Natural killer cell (primary cell): ENCODE measurements around the gene PROK1. TPM values are rescaled to one million over a fixed set of nuclear protein-coding genes. Genes with fewer than 3 reads are reported as not detected.
A peak's percentile ranks its signal among the peaks of the same experiment; 100 is the strongest.

ENCODE experiments used
- ATAC-seq, 3 donors: fragments of 150-1000 bp in 2 of 3; fragments of 200-7000 bp in 1 of 3; cut with Tn5 transposase; 1 replicate in 1 of 3; 2 replicates in 2 of 3; pipeline ENCODE4 v1.10.0; 2021; ENCODE audit warnings: mild to moderate bottlenecking in 2 of 3, moderate library complexity in 2 of 3
- DNase-seq, 2 donors: peaks; one replicate each; pipeline versions ENCODE4 v3.0.0 to v3.0.0-alpha.2; 2013 to 2021; ENCODE audit warnings: mixed read lengths in 1 of 2
- H3K27ac ChIP-seq: one replicate; pipeline ENCODE4 v1.5.1; 2013; ENCODE audit warnings: mild to moderate bottlenecking, low read length
- H3K27me3 ChIP-seq: one replicate; pipeline ENCODE4 v1.6.1; 2013; ENCODE audit warnings: low read length; ENCODE audit not compliant: control insufficient read depth, insufficient read depth
- H3K36me3 ChIP-seq: one replicate; pipeline ENCODE4 v1.6.1; 2013; ENCODE audit warnings: low read length; ENCODE audit not compliant: control insufficient read depth, insufficient read depth
- H3K4me1 ChIP-seq: one replicate; pipeline ENCODE4 v1.6.1; 2013; ENCODE audit warnings: low read length; ENCODE audit not compliant: control insufficient read depth, insufficient read depth
- H3K4me3 ChIP-seq: one replicate; pipeline ENCODE4 v1.5.1; 2013; ENCODE audit warnings: low read length
- H3K9me3 ChIP-seq: one replicate; pipeline ENCODE4 v1.6.1; 2013; ENCODE audit warnings: low read length; ENCODE audit not compliant: control insufficient read depth, insufficient read depth
- H3K27ac Mint-ChIP-seq, 2 donors: one replicate each; pipeline ENCODE4 v1.8.0; 2022; ENCODE audit warnings: mild to moderate bottlenecking in 2 of 2, mixed read lengths in 2 of 2, moderate library complexity in 1 of 2
- H3K27me3 Mint-ChIP-seq, 2 donors: one replicate each; pipeline ENCODE4 v1.8.0; 2022; ENCODE audit warnings: low read depth in 2 of 2, mixed read lengths in 2 of 2
- H3K36me3 Mint-ChIP-seq: one replicate; pipeline ENCODE4 v1.8.0; 2022; ENCODE audit warnings: mixed read lengths
- H3K4me1 Mint-ChIP-seq, 2 donors: one replicate each; pipeline ENCODE4 v1.8.0; 2022; ENCODE audit warnings: mixed read lengths in 2 of 2
- H3K4me3 Mint-ChIP-seq: one replicate; pipeline ENCODE4 v1.8.0; 2022; ENCODE audit warnings: mild to moderate bottlenecking, moderate library complexity, mixed read lengths
- H3K9me3 Mint-ChIP-seq, 2 donors: one replicate each; pipeline ENCODE4 v1.8.0; 2022; ENCODE audit warnings: mixed read lengths in 2 of 2
- CTCF ChIP-seq: fragments of 200-600 bp; IDR thresholded peaks from one replicate; pipeline ENCODE4 v1.8.0; 2022; ENCODE audit warnings: antibody characterized with exemption
- WGBS: methylation state at CpG from one replicate; pipeline ENCODE4 v1.1.7; 2013; ENCODE audit warnings: missing lambda C conversion rate; ENCODE audit not compliant: insufficient coverage; 5-methylcytosine and 5-hydroxymethylcytosine counted together
- intact Hi-C: fragments of 100-400 bp; cut with micrococcal nuclease; formaldehyde crosslinking; loops from one replicate; pipeline ENCODE4 v1.14.2; 2022
- total RNA-seq, 4 donors: library from RNA; stranded (reverse); fragments of 120-200 nt in 1 of 4; gene quantifications; one replicate each; pipeline versions ENCODE4 v1.2.3 to v1.2.4, GENCODE V29; 2013 to 2022

Gene PROK1
- total RNA-seq, 3 donors from 2014 or later (not counting 1 experiment from before 2014, with no cell fraction given): not detected

DNA sequence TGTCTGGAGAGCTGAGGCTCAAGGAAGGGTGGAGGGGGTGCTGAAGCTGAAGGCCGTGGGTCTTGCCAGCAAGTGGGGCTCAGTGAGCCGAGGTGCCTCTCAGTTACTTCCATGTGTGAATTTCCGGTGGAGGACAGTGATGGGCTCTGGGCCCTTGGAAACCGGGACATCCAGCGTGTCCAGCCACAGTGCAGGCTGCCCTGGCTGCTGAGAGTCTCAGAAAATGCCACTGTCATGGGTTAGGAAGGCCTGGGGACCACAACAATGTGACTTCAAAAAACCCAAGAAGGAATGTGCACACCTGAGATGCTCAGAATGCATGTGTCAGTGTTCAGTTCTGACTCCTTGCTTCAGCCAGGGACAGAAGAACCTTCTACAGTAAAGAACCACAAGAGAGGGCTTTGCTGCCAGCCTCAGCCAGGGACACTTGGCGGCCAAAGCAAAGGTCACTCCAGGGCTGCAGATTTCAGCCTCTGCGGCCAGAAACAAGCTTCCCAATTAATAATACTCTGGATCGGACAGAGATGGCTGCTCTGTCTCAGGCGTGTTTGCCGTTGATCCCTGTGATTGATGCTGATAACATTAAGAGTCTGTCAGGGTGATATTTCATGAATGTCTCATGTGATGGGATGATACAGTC, 30.8 kb upstream of the PROK1 start:
- Mint-ChIP-seq H3K27me3 (peaks cover 4 to 12% of the 10 kb centered on the region in 2 donors), H3K4me1 (no peaks in the 10 kb centered on the region), H3K4me3 (no peak overlapping the region), H3K27ac (no peak overlapping the region), H3K9me3 (no peaks in the 10 kb centered on the region), H3K36me3 (no peaks in the 10 kb centered on the region)
- Histone ChIP-seq H3K4me3 (no peak overlapping the region), H3K9me3 (no peaks in the 10 kb centered on the region), H3K4me1 (no peaks in the 10 kb centered on the region), H3K36me3 (no peaks in the 10 kb centered on the region), H3K27ac (no peak overlapping the region), H3K27me3 (no peaks in the 10 kb centered on the region)
- DNase-seq (no peak), ATAC-seq (no peak)
- 89% methylated on average over 10 of the region's 10 CpGs for WGBS
- intact Hi-C loops: no loop called here
- TF ChIP-seq CTCF: no peak

DNA sequence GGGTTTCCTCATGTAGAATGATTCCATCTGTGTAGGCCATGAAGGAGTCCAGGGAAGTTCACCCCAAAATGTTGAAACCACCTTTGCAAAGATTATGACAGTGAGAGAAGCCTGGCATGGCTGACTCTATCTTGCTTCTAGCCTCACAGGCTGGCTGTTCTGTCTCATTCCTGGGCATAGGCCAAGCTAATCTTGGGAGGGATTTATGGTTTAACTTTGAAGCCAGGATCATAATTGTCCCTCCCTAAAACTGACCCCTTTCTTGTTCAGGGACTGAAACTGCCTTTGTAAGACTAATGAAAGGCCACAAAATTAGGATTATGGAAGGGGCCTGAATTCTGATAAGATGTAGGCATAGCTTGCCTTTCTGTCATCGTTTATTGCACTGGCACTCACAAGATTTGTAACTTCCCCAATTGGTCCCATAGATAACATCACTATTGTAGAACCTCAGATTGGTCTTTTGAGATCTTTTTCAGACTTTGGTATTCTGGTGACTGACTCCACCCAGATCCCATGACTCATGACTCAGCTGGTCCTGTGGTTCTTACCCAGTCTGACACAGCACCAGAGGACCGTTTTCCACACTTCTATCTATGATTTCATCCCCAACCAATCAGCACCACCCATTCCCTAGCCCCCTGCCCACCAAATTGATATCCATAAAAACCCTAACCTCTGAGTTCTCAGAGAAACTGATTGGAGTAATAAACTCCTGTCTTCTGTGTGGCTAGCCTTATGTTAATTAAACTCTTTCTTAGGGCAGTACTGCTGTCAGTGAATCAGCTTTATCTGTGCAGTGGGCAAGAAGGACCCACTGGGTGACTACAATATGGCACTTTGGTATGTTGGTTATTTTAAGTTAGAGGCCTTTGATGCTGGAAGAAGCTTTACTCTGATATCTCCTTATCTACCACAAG, 29.8 kb upstream of the PROK1 start:
- no peak for TF ChIP-seq CTCF
- H3K27ac Mint-ChIP-seq: no peak overlapping the region
- no peaks in the 10 kb centered on the region for H3K36me3 Mint-ChIP-seq
- no peaks in the 10 kb centered on the region for H3K4me1 Mint-ChIP-seq
- intact Hi-C loops: no loop called here
- no peak overlapping the region for H3K4me3 ChIP-seq
- peak; percentile 54 to 80 (median 62) for ATAC-seq
- no peaks in the 10 kb centered on the region for H3K4me1 ChIP-seq
- H3K27me3 Mint-ChIP-seq: peaks cover 4 to 18% of the 10 kb centered on the region in 2 donors
- H3K4me3 Mint-ChIP-seq: no peak overlapping the region
- WGBS: 12% methylated on average over 2 of the region's 2 CpGs
- no peaks in the 10 kb centered on the region for H3K27me3 ChIP-seq
- no peak overlapping the region for H3K27ac ChIP-seq
- no peaks in the 10 kb centered on the region for H3K9me3 Mint-ChIP-seq
- no peaks in the 10 kb centered on the region for H3K9me3 ChIP-seq
- no peak for DNase-seq
- no peaks in the 10 kb centered on the region for H3K36me3 ChIP-seq

DNA sequence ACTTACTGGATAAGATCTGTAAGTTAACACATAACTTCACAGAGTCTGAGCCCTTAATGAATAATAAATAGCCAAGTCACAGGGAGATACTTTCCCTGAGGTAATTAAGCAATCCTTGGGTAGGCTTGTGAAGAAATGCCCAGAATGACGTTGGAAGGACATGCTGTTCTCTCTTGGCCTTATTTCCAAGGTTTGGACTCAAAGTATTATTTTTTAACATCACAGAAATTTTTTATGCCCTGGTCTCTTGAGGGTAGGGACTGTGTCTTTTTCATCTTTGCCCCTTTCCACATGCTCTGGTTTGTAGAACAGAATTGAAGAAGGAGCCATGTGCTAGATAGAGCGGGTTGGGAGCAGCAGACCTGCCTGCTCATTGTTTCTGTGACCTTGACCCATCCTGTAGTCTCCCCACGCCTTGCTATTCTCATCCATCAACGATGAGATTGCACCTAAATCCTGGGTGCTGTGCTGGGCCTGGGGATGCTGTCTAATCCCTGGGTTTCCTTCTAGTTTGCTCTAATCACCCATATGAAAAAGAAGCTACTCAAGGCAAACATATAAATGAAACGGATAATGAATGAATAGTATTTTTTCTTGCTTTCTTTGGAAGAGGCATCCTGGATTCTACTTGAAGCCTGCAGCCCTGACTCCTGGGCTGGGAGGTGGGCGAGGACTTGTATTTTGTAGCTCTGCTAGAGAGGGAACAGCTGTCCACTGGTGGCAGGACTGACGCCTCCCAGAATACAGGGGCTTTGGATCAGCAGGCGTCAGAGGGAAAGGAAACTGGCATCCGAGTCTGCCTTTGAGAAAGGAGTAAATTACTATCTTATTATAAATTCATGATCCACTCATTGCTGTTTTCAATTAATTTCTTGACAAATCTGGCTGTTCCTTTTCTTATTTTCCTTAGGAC, 26.0 kb upstream of the PROK1 start:
- Histone ChIP-seq H3K9me3 (no peaks in the 10 kb centered on the region), H3K4me1 (no peaks in the 10 kb centered on the region), H3K4me3 (no peak overlapping the region), H3K36me3 (no peaks in the 10 kb centered on the region), H3K27me3 (no peaks in the 10 kb centered on the region), H3K27ac (no peak overlapping the region)
- peaks cover 7 to 18% of the 10 kb centered on the region in 2 donors for H3K27me3 Mint-ChIP-seq
- DNase-seq: no peak
- 85% methylated on average over 7 of the region's 9 CpGs for WGBS
- TF ChIP-seq CTCF: no peak
- no peaks in the 10 kb centered on the region for H3K36me3 Mint-ChIP-seq
- no peaks in the 10 kb centered on the region for H3K4me1 Mint-ChIP-seq
- no peak overlapping the region for H3K4me3 Mint-ChIP-seq
- no peaks in the 10 kb centered on the region for H3K9me3 Mint-ChIP-seq
- no peak overlapping the region for H3K27ac Mint-ChIP-seq
- no peak for ATAC-seq
- intact Hi-C loops: no loop called here
